HepG2 (cell line): ENCODE results near the gene DOCK2. TPM values are rescaled to one million over a fixed set of nuclear protein-coding genes. Genes with fewer than 3 reads are reported as not detected.

Source experiments
- CAMTA2 ChIP-seq: sonication (generic); formaldehyde crosslinking; IDR thresholded peaks from 2 replicates; pipeline ENCODE4 v1.4.0; 2020; ENCODE audit warnings: mild to moderate bottlenecking, missing genetic modification reagents, borderline replicate concordance
- CEBPG ChIP-seq: IDR thresholded peaks from 2 replicates; pipeline ENCODE4 v1.6.1; 2016
- CHD2 ChIP-seq: IDR thresholded peaks from 2 replicates; pipeline ENCODE4 v1.6.1; 2011; ENCODE audit warnings: low read depth, low read length, improper control_type of control experiment
- NAIF1 ChIP-seq: sonication (generic); formaldehyde crosslinking; IDR thresholded peaks from 2 replicates; pipeline ENCODE4 v1.5.0; 2020; ENCODE audit warnings: mild to moderate bottlenecking, missing genetic modification reagents, borderline replicate concordance
- ZNF605 ChIP-seq: sonication (generic); formaldehyde crosslinking; IDR thresholded peaks from 2 replicates; pipeline ENCODE4 v1.8.0; 2022; ENCODE audit warnings: mild to moderate bottlenecking, missing genetic modification reagents
- polyA plus RNA-seq, 8 experiments: library from polyadenylated mRNA; depleted of rRNA in 3 of 8; stranded (reverse) in 7 of 8; unstranded in 1 of 8; fragments of >200 nt; fragmentation: Illumina TruSeq in 4 of 8; extraction: Trizol in 4 of 8; gene quantifications; 2 replicates each; pipeline versions ENCODE4 v1.2.1 to v1.2.3, GENCODE V29; 2011 to 2016; ENCODE audit warnings: low read depth in 4 of 8, missing spikeins in 1 of 8, mixed read lengths in 1 of 8; ENCODE audit not compliant: insufficient read depth in 1 of 8
- total RNA-seq, 5 experiments: library from RNA; depleted of rRNA; stranded (reverse); fragments of >200 nt; fragmentation: Illumina TruSeq; extraction: Trizol; gene quantifications; 2 replicates each; pipeline ENCODE4 v1.2.3, GENCODE V29; 2016; ENCODE audit warnings: low read depth in 1 of 5
- TF ChIP-seq, protein P1 (sequence below): sonication (generic); formaldehyde crosslinking; conservative IDR thresholded peaks from 2 replicates; pipeline ENCODE4 v1.8.1; 2023; ENCODE audit warnings: missing genetic modification reagents
- TF ChIP-seq, protein P2 (sequence below): sonication (generic); formaldehyde crosslinking; IDR thresholded peaks from 2 replicates; pipeline ENCODE4 v1.4.0; 2020; ENCODE audit warnings: missing genetic modification reagents
- TF ChIP-seq, protein P3 (sequence below): IDR thresholded peaks from 2 replicates; pipeline ENCODE4 v1.4.0; 2020; ENCODE audit warnings: mild to moderate bottlenecking, missing genetic modification reagents

DOCK2 gene
- total and polyA plus RNA-seq, 2 of the 13 experiments (the other 11 are each of a cell fraction or from before 2014, with no cell fraction given) = not detected

GRCh38 chr5:169712428-169712827, 75.4 kb downstream of the DOCK2 start (continued):
- TF ChIP-seq CAMTA2 (CRISPR knock-in tag) = no peak
- TF ChIP-seq, protein P1, sequence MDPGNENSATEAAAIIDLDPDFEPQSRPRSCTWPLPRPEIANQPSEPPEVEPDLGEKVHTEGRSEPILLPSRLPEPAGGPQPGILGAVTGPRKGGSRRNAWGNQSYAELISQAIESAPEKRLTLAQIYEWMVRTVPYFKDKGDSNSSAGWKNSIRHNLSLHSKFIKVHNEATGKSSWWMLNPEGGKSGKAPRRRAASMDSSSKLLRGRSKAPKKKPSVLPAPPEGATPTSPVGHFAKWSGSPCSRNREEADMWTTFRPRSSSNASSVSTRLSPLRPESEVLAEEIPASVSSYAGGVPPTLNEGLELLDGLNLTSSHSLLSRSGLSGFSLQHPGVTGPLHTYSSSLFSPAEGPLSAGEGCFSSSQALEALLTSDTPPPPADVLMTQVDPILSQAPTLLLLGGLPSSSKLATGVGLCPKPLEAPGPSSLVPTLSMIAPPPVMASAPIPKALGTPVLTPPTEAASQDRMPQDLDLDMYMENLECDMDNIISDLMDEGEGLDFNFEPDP (CRISPR knock-in tag) = no peak
- TF ChIP-seq ZNF605 (CRISPR knock-in tag) = no peak
- TF ChIP-seq, protein P2, sequence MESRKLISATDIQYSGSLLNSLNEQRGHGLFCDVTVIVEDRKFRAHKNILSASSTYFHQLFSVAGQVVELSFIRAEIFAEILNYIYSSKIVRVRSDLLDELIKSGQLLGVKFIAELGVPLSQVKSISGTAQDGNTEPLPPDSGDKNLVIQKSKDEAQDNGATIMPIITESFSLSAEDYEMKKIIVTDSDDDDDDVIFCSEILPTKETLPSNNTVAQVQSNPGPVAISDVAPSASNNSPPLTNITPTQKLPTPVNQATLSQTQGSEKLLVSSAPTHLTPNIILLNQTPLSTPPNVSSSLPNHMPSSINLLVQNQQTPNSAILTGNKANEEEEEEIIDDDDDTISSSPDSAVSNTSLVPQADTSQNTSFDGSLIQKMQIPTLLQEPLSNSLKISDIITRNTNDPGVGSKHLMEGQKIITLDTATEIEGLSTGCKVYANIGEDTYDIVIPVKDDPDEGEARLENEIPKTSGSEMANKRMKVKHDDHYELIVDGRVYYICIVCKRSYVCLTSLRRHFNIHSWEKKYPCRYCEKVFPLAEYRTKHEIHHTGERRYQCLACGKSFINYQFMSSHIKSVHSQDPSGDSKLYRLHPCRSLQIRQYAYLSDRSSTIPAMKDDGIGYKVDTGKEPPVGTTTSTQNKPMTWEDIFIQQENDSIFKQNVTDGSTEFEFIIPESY (CRISPR knock-in tag) = no peak
- no peak for TF ChIP-seq CHD2
- TF ChIP-seq CEBPG (CRISPR knock-in tag) = no peak
- TF ChIP-seq NAIF1 (CRISPR knock-in tag) = no peak
- TF ChIP-seq, protein P3, sequence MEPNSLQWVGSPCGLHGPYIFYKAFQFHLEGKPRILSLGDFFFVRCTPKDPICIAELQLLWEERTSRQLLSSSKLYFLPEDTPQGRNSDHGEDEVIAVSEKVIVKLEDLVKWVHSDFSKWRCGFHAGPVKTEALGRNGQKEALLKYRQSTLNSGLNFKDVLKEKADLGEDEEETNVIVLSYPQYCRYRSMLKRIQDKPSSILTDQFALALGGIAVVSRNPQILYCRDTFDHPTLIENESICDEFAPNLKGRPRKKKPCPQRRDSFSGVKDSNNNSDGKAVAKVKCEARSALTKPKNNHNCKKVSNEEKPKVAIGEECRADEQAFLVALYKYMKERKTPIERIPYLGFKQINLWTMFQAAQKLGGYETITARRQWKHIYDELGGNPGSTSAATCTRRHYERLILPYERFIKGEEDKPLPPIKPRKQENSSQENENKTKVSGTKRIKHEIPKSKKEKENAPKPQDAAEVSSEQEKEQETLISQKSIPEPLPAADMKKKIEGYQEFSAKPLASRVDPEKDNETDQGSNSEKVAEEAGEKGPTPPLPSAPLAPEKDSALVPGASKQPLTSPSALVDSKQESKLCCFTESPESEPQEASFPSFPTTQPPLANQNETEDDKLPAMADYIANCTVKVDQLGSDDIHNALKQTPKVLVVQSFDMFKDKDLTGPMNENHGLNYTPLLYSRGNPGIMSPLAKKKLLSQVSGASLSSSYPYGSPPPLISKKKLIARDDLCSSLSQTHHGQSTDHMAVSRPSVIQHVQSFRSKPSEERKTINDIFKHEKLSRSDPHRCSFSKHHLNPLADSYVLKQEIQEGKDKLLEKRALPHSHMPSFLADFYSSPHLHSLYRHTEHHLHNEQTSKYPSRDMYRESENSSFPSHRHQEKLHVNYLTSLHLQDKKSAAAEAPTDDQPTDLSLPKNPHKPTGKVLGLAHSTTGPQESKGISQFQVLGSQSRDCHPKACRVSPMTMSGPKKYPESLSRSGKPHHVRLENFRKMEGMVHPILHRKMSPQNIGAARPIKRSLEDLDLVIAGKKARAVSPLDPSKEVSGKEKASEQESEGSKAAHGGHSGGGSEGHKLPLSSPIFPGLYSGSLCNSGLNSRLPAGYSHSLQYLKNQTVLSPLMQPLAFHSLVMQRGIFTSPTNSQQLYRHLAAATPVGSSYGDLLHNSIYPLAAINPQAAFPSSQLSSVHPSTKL = no peak
- TF ChIP-seq, all 625 proteins: peak for 0
